Muscle of leg (tissue), 11 donors: ENCODE results near the gene ZGPAT. TPM values are rescaled to one million over a fixed set of nuclear protein-coding genes. Genes with fewer than 3 reads are reported as not detected.

Experiments used
- DNase-seq: peaks from one replicate; pipeline ENCODE4 v3.0.0; 2013
- H3K27ac ChIP-seq: one replicate; pipeline ENCODE4 v1.5.1; 2013; ENCODE audit warnings: mild to moderate bottlenecking, low read length, control low read depth
- H3K27me3 ChIP-seq: one replicate; pipeline ENCODE4 v1.6.1; 2013; ENCODE audit warnings: low read length; ENCODE audit not compliant: control insufficient read depth, insufficient read depth
- H3K36me3 ChIP-seq: one replicate; pipeline ENCODE4 v1.6.1; 2013; ENCODE audit warnings: low read length; ENCODE audit not compliant: control insufficient read depth, insufficient read depth
- H3K4me1 ChIP-seq: one replicate; pipeline ENCODE4 v1.6.1; 2013; ENCODE audit warnings: low read length; ENCODE audit not compliant: control insufficient read depth, insufficient read depth
- H3K4me3 ChIP-seq: one replicate; pipeline ENCODE4 v1.5.1; 2013; ENCODE audit warnings: low read length, control low read depth
- H3K9me3 ChIP-seq: replicated peaks from 2 replicates; pipeline ENCODE4 v1.6.1; 2013; ENCODE audit warnings: low read depth, low read length; ENCODE audit not compliant: control insufficient read depth
- WGBS: methylation state at CpG from one replicate; pipeline ENCODE4 v1.1.5; 2013; ENCODE audit warnings: missing lambda C conversion rate; ENCODE audit not compliant: insufficient coverage; 5-methylcytosine and 5-hydroxymethylcytosine counted together
- polyA plus RNA-seq, 8 donors: library from polyadenylated mRNA; unstranded; fragments of 120-200 nt; gene quantifications; one replicate each; pipeline versions ENCODE4 v1.2.1 to v1.2.3, GENCODE V29; 2013; ENCODE audit warnings: inconsistent platforms in 1 of 8, low replicate concordance in 1 of 8; ENCODE audit not compliant: insufficient read length in 8 of 8, insufficient read depth in 1 of 8
- total RNA-seq: library from RNA; stranded (reverse); fragments of 120-200 nt; gene quantifications from one replicate; pipeline ENCODE4 v1.2.4, GENCODE V29; 2013

The ZGPAT gene
- total and polyA plus RNA-seq, 9 donors = 13.0 to 18.2 (median 16.2) TPM

GRCh38 chr20:63745961-63746731, 38.3 kb downstream of the ZGPAT start:
- Histone ChIP-seq H3K36me3 (peaks cover 68% of the 10 kb centered on the region), H3K27me3 (no peaks in the 10 kb centered on the region), H3K4me3 (no peak overlapping the region), H3K4me1 (peaks cover 11% of the 10 kb centered on the region), H3K27ac (no peak overlapping the region), H3K9me3 (no peaks in the 10 kb centered on the region)
- no peak for DNase-seq
- WGBS = 72% methylated on average over 22 of the region's 26 CpGs

- H3K27ac ChIP-seq = no peak overlapping the region
- H3K36me3 ChIP-seq = peaks cover 63% of the 10 kb centered on the region
- H3K27me3 ChIP-seq = no peaks in the 10 kb centered on the region
- H3K9me3 ChIP-seq = no peaks in the 10 kb centered on the region
- no peak overlapping the region for H3K4me3 ChIP-seq
- WGBS = 89% methylated on average over 36 of the region's 47 CpGs
- peaks cover 4% of the 10 kb centered on the region for H3K4me1 ChIP-seq
- no peak for DNase-seq
Observed at GRCh38 chr20:63746751-63747315, 39.0 kb downstream of the ZGPAT start.

- Histone ChIP-seq H3K4me1 (no peaks in the 10 kb centered on the region), H3K4me3 (no peak overlapping the region), H3K36me3 (peaks cover 55% of the 10 kb centered on the region), H3K9me3 (no peaks in the 10 kb centered on the region), H3K27ac (no peak overlapping the region), H3K27me3 (no peaks in the 10 kb centered on the region)
- DNase-seq = no peak
- WGBS = 70% methylated on average over 12 of the region's 13 CpGs
Observed at GRCh38 chr20:63747622-63748069, 39.8 kb downstream of the ZGPAT start.

DNA sequence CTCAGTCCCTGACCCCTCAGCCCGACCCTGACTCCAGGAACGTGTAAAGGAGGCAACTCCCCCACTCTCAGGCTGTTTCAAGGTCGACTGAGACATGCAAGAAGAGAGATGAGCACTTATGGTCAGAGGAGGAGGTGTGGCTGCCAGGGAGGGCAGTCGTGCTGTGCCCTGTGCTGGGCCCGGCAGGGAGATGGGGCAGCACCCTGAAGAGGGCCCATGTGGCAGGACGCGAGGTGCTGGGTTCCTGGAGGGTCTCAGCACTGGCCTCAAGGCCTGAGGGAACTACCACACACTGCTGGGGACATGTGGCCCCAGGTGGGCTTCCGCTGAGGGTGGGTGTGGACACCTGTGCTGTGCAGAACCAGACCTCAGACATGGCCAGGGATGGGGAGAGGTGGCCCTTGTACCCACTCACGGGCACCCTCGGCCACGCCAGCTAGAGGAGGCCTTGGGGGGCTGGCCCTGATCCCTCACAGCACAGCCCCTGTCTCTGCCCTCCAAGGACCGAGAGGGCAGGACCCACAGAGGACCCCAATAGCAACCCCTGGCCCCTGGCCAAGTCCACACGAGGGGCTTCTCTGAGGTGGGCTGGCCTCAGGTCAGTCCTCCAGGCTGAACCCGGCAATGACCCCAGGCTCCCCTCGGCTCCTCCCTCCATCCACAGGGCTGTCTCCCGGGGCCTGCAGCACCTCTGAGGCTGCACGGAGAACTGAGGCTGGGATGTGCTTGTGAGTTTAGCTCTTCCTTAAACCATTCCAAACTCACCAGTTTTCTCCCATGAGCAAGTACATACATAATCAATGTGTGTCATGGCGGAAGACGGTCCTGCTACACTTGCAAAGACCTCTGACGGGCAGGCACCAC, 40.5 kb downstream of the ZGPAT start:
- no peak overlapping the region for H3K4me3 ChIP-seq
- 73% methylated on average over 14 of the region's 20 CpGs for WGBS
- H3K9me3 ChIP-seq = no peaks in the 10 kb centered on the region
- no peaks in the 10 kb centered on the region for H3K4me1 ChIP-seq
- DNase-seq = no peak
- H3K27ac ChIP-seq = no peak overlapping the region
- no peaks in the 10 kb centered on the region for H3K27me3 ChIP-seq
- H3K36me3 ChIP-seq = peaks cover 54% of the 10 kb centered on the region

GRCh38 chr20:63748934-63749270, 41.1 kb downstream of the ZGPAT start:
- peaks cover 52% of the 10 kb centered on the region for H3K36me3 ChIP-seq
- 88% methylated on average over 10 of the region's 11 CpGs for WGBS
- H3K4me1 ChIP-seq = peaks cover 3% of the 10 kb centered on the region

GRCh38 chr20:63749597-63750508, 42.0 kb downstream of the ZGPAT start:
- no peak overlapping the region for H3K4me3 ChIP-seq
- H3K36me3 ChIP-seq = peaks cover 47% of the 10 kb centered on the region
- H3K4me1 ChIP-seq = peaks cover 6% of the 10 kb centered on the region
- H3K9me3 ChIP-seq = no peaks in the 10 kb centered on the region
- WGBS = 83% methylated on average over 9 of the region's 16 CpGs
- H3K27ac ChIP-seq = no peak overlapping the region
- DNase-seq = no peak
- no peaks in the 10 kb centered on the region for H3K27me3 ChIP-seq

More at GRCh38 chr20:63748934-63749270, 41.1 kb downstream of the ZGPAT start:
- no peaks in the 10 kb centered on the region for H3K27me3 ChIP-seq
- H3K27ac ChIP-seq = no peak overlapping the region
- H3K4me3 ChIP-seq = no peak overlapping the region
- DNase-seq = no peak
- no peaks in the 10 kb centered on the region for H3K9me3 ChIP-seq

DNA sequence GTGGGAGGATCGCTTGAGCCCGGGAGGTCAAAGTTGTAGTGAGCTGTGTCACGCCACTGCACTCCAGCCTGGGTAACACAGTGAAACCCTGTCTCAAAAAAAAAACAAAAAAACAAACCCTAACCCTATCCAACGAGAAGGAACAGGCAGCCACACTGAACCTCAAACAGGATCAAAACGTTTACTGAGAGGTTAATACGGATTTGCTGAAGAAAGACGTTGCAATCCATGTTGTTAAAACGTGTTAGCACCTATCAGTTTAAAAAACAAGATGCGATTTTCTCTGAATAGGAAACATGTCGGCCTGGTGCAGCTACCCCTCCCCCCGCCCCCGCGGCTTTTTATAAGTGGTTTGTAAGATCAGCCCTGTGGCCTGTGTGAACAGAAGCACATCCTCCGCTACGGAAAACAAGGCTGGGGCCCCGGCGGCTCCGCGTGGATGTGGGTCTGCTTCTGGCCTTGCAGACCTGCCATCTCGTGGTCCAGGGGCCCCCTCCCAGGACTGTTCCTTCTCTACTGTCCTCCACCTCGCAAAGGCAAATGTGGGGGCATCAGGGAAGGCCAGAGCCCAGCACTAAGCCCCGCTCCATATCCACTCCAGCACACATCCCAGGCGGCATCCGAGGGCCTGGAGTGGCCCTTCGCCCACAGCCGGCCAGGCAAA, 43.1 kb downstream of the ZGPAT start:
- Histone ChIP-seq H3K4me1 (peaks cover 6% of the 10 kb centered on the region), H3K4me3 (no peak overlapping the region), H3K27ac (no peak overlapping the region), H3K36me3 (peaks cover 44% of the 10 kb centered on the region), H3K27me3 (no peaks in the 10 kb centered on the region), H3K9me3 (no peaks in the 10 kb centered on the region)
- WGBS = 71% methylated on average over 22 of the region's 26 CpGs
- no peak for DNase-seq

DNA sequence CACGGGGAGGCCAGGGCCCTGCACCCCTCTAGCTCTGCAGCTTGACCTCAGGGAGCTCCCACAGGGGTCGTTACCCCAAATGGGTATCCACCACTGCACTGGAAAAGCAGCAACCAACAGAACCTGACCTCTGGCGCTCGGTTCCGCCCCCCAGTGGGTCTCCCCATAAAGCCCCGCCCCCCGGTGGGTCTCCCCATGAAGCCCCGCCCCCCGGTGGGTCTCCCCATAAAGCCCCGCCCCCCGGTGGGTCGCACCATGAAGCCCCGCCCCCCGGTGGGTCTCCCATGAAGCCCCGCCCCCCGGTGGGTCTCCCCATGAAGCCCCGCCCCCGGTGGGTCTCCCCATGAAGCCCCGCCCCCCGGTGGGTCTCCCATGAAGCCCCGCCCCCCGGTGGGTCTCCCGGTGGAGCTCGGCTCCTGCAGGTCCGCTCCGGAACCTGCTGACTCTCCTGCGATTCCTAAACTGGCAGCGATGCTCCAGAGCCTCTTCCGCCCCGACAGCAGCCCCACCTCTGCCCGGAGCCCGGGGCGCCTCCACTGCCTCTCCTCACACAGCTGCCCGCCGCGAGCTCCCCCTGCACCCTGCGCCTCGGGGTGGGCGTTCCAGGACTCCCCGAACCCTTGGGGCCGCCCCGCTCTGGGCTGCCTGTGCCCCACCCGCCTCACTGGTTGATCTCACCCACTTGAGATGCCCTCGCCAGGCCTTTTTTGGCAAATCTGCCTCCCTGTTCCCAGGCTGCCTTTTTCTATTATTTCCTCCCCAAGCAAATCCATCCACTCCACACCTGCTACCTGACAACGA, 43.8 kb downstream of the ZGPAT start:
- Histone ChIP-seq H3K36me3 (peaks cover 39% of the 10 kb centered on the region), H3K9me3 (no peaks in the 10 kb centered on the region), H3K27me3 (no peaks in the 10 kb centered on the region), H3K4me3 (no peak overlapping the region), H3K27ac (no peak overlapping the region), H3K4me1 (peaks cover 6% of the 10 kb centered on the region)
- 84% methylated on average over 27 of the region's 45 CpGs for WGBS
- no peak for DNase-seq
